Keratinocyte (primary cell): ENCODE data around the gene JOSD1. TPM values are rescaled to one million over a fixed set of nuclear protein-coding genes. Genes with fewer than 3 reads are reported as not detected.

ENCODE experiments used
- DNase-seq: peaks from one replicate; pipeline ENCODE4 v3.0.0-alpha.2; 2011; ENCODE audit warnings: low read depth, missing footprints, low spot score
- FAIRE-seq: peaks from 2 replicates; lab custom pipeline; 2011; peaks lifted over from hg19 to GRCh38; lab: Jason Lieb, UNC
- H2AFZ ChIP-seq: 2 replicates; pipeline ENCODE4 v1.6.0; 2012; ENCODE audit warnings: low read length, control low read depth, inconsistent platforms; ENCODE audit not compliant: control insufficient read depth
- H3K27ac ChIP-seq: 2 replicates; pipeline ENCODE4 v1.5.1; 2011; ENCODE audit warnings: low read length; ENCODE audit not compliant: control insufficient read depth, insufficient read depth
- H3K27me3 ChIP-seq: 3 replicates; pipeline ENCODE4 v1.6.0; 2011; ENCODE audit warnings: low read length; ENCODE audit not compliant: control insufficient read depth, insufficient read depth; ENCODE audit errors: extremely low read depth
- H3K36me3 ChIP-seq, 2 experiments: 2 replicates in 1 of 2; 3 replicates in 1 of 2; pipeline ENCODE4 v1.5.1; 2011; ENCODE audit warnings: low read length in 2 of 2, mild to moderate bottlenecking in 1 of 2; ENCODE audit not compliant: control insufficient read depth in 2 of 2, insufficient read depth in 2 of 2; ENCODE audit errors: extremely low read depth in 1 of 2
- H3K4me1 ChIP-seq: 3 replicates; pipeline ENCODE4 v1.5.1; 2011; ENCODE audit warnings: low read length; ENCODE audit not compliant: control insufficient read depth, insufficient read depth; ENCODE audit errors: extremely low read depth
- H3K4me2 ChIP-seq: 3 replicates; pipeline ENCODE4 v1.6.0; 2011; ENCODE audit warnings: low read depth, low read length; ENCODE audit not compliant: control insufficient read depth, insufficient read depth; ENCODE audit errors: extremely low read depth
- H3K4me3 ChIP-seq, 3 experiments: fragments of 200-600 bp in 1 of 3; sonication (generic) in 1 of 3; 2 replicates in 2 of 3; 3 replicates in 1 of 3; pipeline ENCODE4 v1.5.1; 2011 to 2016; ENCODE audit warnings: low read length in 3 of 3, mild to moderate bottlenecking in 3 of 3, control low read depth in 2 of 3, inconsistent platforms in 1 of 3, low read depth in 1 of 3, mixed read lengths in 1 of 3, mixed run types in 1 of 3, moderate library complexity in 1 of 3; ENCODE audit not compliant: control insufficient read depth in 2 of 3, insufficient read depth in 2 of 3; ENCODE audit errors: extremely low read depth in 1 of 3
- H3K79me2 ChIP-seq: 2 replicates; pipeline ENCODE4 v1.6.0; 2012; ENCODE audit warnings: low read length; ENCODE audit not compliant: control insufficient read depth, insufficient read depth
- H3K9ac ChIP-seq: 3 replicates; pipeline ENCODE4 v1.6.0; 2011; ENCODE audit warnings: low read length; ENCODE audit not compliant: control insufficient read depth, insufficient read depth; ENCODE audit errors: extremely low read depth
- H3K9me1 ChIP-seq: 3 replicates; pipeline ENCODE4 v1.6.0; 2011; ENCODE audit warnings: low read length; ENCODE audit not compliant: control insufficient read depth, insufficient read depth; ENCODE audit errors: extremely low read depth
- H3K9me3 ChIP-seq: 2 replicates; pipeline ENCODE4 v1.5.1; 2012; ENCODE audit warnings: low read depth, low read length; ENCODE audit not compliant: control insufficient read depth
- H4K20me1 ChIP-seq: 3 replicates; pipeline ENCODE4 v1.6.0; 2011; ENCODE audit warnings: low read length; ENCODE audit not compliant: control insufficient read depth, insufficient read depth; ENCODE audit errors: extremely low read depth
- EZH2 ChIP-seq: IDR thresholded peaks from one replicate; pipeline ENCODE4 v1.6.1; 2012; ENCODE audit warnings: inconsistent platforms, mild to moderate bottlenecking, low read length, moderate library complexity
- dilution Hi-C: fragments of 300-500 bp; cut with MboI; formaldehyde crosslinking; loops from one replicate; pipeline ENCODE4 v1.7.0; 2020; ENCODE audit warnings: low sequenced_read_pairs; ENCODE audit not compliant: extremely low pct_ligation_motif_present
- polyA plus RNA-seq, 5 experiments: library from polyadenylated mRNA; depleted of rRNA in 3 of 5; stranded (reverse) in 3 of 5; stranded (forward) in 1 of 5; unstranded in 1 of 5; fragments of >200 nt; gene quantifications; 1 replicate in 1 of 5; 2 replicates in 3 of 5; 3 replicates in 1 of 5; pipeline versions ENCODE4 v1.2.1 to v1.2.3, GENCODE V29; 2011 to 2012; ENCODE audit warnings: missing spikeins in 2 of 5, low read depth in 1 of 5, low replicate concordance in 1 of 5
- TF ChIP-seq, protein P1 (sequence below), 3 experiments: IDR thresholded peaks in 1 of 3; conservative IDR thresholded peaks in 1 of 3; optimal IDR thresholded peaks in 1 of 3; 2 replicates in 2 of 3; 3 replicates in 1 of 3; pipeline versions ENCODE3 to v1.5.1; 2011; ENCODE audit warnings: low read length in 3 of 3, mild to moderate bottlenecking in 3 of 3, moderate library complexity in 2 of 3, control low read depth in 1 of 3, inconsistent platforms in 1 of 3; ENCODE audit not compliant: insufficient read depth in 2 of 3; ENCODE audit errors: extremely low read depth in 1 of 3

The JOSD1 gene
- polyA plus RNA-seq, 1 donor (not counting 4 experiments of a cell fraction or from before 2014, with no cell fraction given): 32.6 TPM

- peaks cover 46 to 59% of the 10 kb centered on the region in 2 experiments for H3K36me3 ChIP-seq
- DNase-seq: no peak
- H3K4me2 ChIP-seq: no peak overlapping the region
- H4K20me1 ChIP-seq: peaks cover 2% of the 10 kb centered on the region
- H2AFZ ChIP-seq: no peak overlapping the region
- no peak overlapping the region for H3K9ac ChIP-seq
- no peak for FAIRE-seq
- H3K27me3 ChIP-seq: no peaks in the 10 kb centered on the region
- dilution Hi-C loops: no loop called here
- no peak overlapping the region for H3K27ac ChIP-seq
- H3K9me1 ChIP-seq: no peaks in the 10 kb centered on the region
- H3K79me2 ChIP-seq: no peaks in the 10 kb centered on the region
- no peak overlapping the region for H3K4me3 ChIP-seq
- TF ChIP-seq, protein P1, sequence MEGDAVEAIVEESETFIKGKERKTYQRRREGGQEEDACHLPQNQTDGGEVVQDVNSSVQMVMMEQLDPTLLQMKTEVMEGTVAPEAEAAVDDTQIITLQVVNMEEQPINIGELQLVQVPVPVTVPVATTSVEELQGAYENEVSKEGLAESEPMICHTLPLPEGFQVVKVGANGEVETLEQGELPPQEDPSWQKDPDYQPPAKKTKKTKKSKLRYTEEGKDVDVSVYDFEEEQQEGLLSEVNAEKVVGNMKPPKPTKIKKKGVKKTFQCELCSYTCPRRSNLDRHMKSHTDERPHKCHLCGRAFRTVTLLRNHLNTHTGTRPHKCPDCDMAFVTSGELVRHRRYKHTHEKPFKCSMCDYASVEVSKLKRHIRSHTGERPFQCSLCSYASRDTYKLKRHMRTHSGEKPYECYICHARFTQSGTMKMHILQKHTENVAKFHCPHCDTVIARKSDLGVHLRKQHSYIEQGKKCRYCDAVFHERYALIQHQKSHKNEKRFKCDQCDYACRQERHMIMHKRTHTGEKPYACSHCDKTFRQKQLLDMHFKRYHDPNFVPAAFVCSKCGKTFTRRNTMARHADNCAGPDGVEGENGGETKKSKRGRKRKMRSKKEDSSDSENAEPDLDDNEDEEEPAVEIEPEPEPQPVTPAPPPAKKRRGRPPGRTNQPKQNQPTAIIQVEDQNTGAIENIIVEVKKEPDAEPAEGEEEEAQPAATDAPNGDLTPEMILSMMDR (optimal IDR thresholded peaks at IDR 0.05 in 1 of 3, IDR thresholded peaks at IDR 0.05 in 1 of 3, conservative IDR thresholded peaks at IDR 0.05 in 1 of 3; ENCODE audit: extremely low read depth in 1 of 3, insufficient read depth in 2 of 3, low read length in 3 of 3): no peak
- TF ChIP-seq EZH2: no peak
- no peaks in the 10 kb centered on the region for H3K9me3 ChIP-seq
- peaks cover 23% of the 10 kb centered on the region for H3K4me1 ChIP-seq
These were observed 33.8 kb upstream of the JOSD1 start for GRCh38 chr22:38734421-38735100.

GRCh38 chr22:38733724-38734381 is 33.1 kb upstream of the JOSD1 start:
- Histone ChIP-seq H3K4me2 (no peak overlapping the region), H3K9me1 (no peaks in the 10 kb centered on the region), H4K20me1 (peaks cover 2% of the 10 kb centered on the region), H2AFZ (no peak overlapping the region), H3K4me1 (peaks cover 23% of the 10 kb centered on the region), H3K4me3 (no peak overlapping the region), H3K9me3 (no peaks in the 10 kb centered on the region), H3K36me3 (peaks cover 45 to 59% of the 10 kb centered on the region in 2 experiments), H3K79me2 (no peaks in the 10 kb centered on the region), H3K27me3 (no peaks in the 10 kb centered on the region), H3K27ac (no peak overlapping the region), H3K9ac (no peak overlapping the region)
- dilution Hi-C loops: no loop called here
- DNase-seq: no peak
- TF ChIP-seq EZH2: no peak
- TF ChIP-seq, protein P1 (optimal IDR thresholded peaks at IDR 0.05 in 1 of 3, IDR thresholded peaks at IDR 0.05 in 1 of 3, conservative IDR thresholded peaks at IDR 0.05 in 1 of 3; ENCODE audit: extremely low read depth in 1 of 3, insufficient read depth in 2 of 3, low read length in 3 of 3): no peak
- no peak for FAIRE-seq
